ENCODE data around the gene ERC2.

Gene ERC2

GRCh38 chr3:55630280-55630920 lies 837.9 kb downstream of the ERC2 start:
- DNase-seq: no peak

DNA sequence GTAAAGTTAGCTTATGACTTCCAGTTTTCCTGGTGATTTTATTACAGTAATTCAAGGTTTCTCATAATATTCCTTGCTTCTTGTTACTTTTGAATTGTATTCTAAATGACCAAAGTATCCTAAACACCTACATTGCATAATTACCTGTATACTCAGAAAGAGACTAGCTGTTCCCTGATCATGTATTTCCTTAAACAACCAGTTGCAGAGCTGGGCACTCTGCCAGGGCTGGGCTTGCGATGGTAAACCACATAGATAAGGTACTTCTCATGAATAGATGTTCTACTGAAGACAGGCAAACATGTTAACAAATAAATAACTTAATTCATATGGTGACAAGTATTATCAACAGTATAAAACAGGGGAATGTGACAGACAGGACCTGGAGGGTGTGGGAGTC lies 838.8 kb downstream of the ERC2 start:
- peak; percentile 39 for DNase-seq

- DNase-seq: no peak
These were observed 842.0 kb downstream of the ERC2 start for GRCh38 chr3:55626279-55626665.

DNA sequence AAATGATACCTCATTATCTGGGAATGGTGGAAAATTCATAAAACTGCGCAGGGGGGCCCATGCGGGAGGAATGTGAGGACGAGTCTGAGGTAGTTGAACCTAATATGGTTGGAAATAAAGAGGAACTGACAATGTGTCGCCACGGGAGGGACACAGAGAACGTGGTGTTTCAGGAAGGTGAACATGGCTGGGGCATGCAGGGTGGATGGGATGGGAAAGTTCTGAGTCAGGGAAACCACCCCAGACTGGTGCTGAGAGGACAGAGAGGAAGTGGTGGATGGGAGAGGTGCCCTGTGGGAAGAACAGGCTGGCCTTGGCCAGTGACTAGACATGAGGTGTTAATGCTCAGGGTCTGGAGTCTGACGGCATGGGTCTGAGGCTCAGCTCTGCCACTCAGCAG lies 844.0 kb downstream of the ERC2 start:
- no peak for DNase-seq

DNA sequence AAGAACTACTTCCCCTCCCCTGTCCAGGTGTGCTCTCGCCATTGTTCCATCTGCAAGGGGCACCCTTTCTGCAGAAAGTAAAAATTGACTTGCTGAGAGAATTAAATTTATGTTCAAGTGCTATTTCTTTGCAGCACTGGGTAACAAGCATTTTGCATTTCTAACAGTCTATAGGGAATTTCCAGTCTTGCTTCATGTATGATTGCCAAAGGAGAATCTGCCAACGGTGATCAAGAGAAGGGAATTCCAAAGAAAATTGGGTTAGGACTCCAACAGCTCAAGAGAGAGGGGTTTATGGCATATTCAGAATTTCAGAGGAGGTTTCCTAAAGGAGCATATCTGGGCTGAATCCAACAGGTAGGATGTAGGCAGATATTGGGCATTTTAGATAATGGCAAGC lies 844.5 kb downstream of the ERC2 start:
- no peak for DNase-seq

- DNase-seq: no peak
These were observed 845.5 kb downstream of the ERC2 start for GRCh38 chr3:55622733-55623132.

DNA sequence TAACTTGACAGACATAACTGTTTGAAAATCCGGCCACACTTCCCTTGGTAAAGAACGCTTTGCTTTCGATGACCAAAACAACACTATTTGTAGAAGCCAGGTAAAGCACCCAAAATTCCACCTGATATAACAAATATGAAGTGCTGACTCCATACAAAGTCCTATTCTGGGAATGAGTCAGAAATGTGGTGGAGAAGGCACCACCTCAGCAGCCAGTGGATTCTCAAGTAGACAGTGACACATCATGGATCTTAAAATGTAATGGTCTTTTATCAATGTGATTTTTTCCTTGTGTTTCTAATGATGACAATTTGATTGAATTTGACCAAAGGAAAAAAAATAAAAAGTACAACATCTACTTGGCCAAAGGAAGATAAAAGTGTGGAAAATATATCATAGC lies 846.2 kb downstream of the ERC2 start:
- no peak for DNase-seq

DNA sequence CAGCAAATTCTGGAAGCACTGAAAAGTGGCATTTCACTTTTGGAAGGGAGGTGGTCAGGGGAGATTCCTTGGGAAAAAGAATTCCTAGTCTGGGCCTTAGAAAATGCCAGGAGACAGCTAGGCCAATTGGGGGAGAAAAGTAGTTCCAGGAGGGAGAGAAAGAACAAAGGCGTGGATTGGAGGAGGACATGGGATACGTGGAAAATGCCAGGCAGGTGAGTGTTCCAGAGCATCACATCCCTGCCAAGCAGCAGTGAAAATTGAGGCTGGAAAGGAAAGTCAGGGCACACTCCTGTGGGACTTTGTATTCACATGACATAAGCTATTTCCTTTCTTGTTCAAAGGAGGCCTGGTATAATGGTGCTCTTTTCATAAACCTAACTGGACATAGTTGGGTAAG lies 846.6 kb downstream of the ERC2 start:
- no peak for DNase-seq

- DNase-seq: no peak
These were observed 847.2 kb downstream of the ERC2 start for GRCh38 chr3:55621026-55621422.

GRCh38 chr3:55620351-55621025 lies 847.8 kb downstream of the ERC2 start:
- DNase-seq: no peak

DNA sequence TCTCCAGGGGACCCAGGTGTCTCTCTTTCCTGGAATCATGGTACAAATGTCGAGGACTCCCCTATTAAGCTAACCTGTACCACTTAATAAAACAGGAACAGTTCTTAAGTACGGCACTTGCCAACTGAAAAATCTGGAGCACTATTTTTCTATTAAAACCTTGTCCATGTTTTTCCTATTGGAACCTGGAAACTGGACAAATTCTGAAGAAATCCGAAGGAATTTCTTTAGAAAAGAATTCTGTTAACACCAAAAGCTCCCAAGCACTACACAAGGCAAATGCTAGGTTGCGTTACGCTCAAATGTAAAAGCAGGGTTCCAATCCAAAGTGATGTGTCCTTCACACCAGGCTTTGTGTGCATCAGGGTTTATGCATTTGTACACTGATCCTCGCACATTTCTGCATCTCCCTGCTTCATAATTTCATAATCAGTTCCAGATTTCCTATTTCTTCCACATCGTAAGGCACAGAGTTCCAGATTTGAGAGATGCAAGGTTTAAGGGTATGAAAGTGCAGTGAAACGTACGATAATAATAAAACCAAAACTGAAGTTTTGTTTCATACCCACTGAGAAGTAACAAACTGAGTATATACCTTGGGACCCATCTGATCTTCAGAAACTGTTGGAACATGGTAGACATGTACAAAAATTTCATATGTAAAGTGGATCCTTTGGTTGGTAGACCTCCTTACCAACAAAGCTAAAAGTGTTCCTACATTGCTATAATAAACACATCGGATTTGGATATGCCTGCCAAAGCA lies 849.0 kb downstream of the ERC2 start:
- DNase-seq: no peak

- DNase-seq: no peak
These were observed 850.9 kb downstream of the ERC2 start for GRCh38 chr3:55617385-55617784.

- DNase-seq: no peak
These were observed 851.5 kb downstream of the ERC2 start for GRCh38 chr3:55616803-55617202.

- no peak for DNase-seq
These were observed 852.5 kb downstream of the ERC2 start for GRCh38 chr3:55615694-55616295.

GRCh38 chr3:55615039-55615693 lies 853.1 kb downstream of the ERC2 start:
- DNase-seq: no peak

DNA sequence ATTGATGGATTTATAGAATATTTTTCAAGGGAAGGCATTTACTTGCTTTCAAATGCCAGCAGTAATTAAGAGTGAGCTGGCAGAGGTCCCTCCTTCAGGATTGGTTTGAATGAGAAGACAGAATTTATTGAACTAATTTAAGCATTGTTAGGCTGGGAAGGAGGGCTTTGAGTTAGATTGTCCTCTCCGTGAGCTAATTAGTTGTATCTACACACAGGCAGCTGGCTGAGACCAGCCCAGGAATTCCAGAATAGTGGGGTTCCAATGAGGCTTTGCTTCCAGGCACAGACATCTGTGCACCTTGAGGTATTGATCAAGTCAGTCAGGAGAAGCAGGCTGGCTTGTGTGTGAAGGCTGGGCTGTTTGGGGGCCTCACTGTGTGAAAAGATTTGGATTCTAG lies 857.1 kb downstream of the ERC2 start:
- DNase-seq: no peak

- no peak for DNase-seq
These were observed 858.9 kb downstream of the ERC2 start for GRCh38 chr3:55609230-55609827.

DNA sequence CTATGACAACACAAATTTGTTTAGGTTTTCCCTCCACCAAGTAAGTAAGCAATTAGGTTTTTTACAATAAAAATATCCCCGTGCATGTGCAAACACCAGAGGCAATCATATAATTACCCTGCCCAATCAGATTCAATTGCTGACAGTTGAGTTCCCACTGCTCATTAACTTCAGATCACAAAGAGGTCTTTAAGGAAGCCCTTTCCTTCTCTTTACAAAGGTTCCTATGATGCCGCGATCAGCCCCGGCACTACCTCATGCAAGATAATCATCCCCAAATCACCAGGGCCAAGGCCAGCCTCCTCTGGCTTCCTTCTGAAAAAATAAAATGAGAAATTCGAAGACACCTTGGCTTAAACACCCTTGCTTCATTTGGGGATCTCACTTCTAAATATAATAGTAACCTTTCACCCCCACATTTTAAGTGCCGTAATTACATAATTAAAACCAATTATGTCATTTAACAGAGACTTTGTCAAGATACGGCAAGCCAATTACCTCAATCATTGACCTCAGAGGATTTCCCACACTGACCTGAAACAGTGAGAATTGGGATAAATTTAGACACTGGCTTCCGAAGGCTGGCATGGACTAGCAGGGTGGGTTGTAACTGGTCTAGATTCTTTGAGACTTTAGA lies 859.8 kb downstream of the ERC2 start:
- DNase-seq: no peak

DNA sequence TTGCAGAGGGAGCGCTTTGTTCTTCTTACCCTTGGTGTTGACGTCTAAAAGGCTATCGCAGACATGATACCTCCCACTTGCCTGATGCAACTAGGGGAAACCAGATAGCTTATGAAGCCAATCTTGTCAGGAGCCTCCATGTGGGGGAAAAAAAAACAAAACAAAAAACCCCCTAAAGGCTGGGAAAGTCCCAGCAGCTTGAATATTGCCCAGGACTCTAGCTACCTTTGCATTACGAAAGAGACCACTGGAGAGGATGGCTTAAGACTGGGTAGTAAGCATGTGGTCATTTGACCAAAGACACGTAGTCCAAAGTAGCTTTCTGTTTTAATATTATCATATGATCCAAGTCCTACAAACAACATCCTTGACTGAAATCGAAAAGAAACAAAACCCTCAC lies 860.4 kb downstream of the ERC2 start:
- no peak for DNase-seq

DNA sequence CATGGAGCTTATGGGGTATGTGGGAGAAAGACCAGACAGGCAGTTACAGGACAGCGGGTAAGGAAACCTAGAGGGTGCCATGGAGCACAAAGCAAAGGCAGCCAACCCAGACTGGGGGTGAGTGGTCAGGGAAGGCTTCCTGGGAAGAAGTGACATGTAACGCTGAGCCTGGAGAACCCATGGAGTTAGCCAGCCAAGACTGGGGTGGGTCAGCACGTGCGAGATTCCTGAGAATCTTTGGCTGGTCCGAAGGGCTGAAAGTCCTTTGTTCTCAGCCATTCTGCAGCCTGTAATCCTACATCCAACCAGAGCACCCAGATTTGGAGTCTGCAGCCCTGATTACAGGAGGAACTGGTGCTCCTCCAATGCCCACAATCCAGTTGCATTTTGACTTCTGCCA lies 861.1 kb downstream of the ERC2 start:
- DNase-seq: no peak

- DNase-seq: no peak
These were observed 862.6 kb downstream of the ERC2 start for GRCh38 chr3:55605443-55606236.

DNA sequence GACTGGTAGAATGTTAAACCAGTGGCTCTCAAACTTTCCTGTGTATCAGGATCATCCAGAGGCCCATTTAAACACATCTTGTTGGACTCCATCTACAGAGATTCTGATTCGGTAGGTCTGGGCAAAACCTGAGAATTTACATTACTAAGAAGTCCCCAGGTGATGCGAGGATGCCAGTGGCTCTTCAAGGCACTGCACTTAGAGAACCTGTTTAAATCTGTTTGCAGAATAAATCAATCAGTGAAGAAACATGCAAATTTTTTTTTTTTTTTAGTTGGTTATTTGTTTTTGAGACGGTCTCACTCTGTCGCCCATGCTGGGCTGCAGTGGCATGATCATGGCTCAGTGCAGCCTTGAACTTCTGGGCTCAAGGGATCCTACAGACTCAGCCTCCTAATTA lies 863.4 kb downstream of the ERC2 start:
- no peak for DNase-seq

Measured in DMS79 treated with DMSO at 0.1 percent for 48 hours (cell line).